Kidney (tissue), 14 donors: ENCODE results near the gene KIAA0513. TPM values are rescaled to one million over a fixed set of nuclear protein-coding genes. Genes with fewer than 3 reads are reported as not detected.

Experiments
- DNase-seq, 5 donors: peaks; one replicate each; pipeline ENCODE4 v3.0.0-alpha.2; 2013 to 2020
- FAIRE-seq: peaks from 2 replicates; lab custom pipeline; 2012; peaks lifted over from hg19 to GRCh38; lab: Jason Lieb, UNC
- H3K27ac ChIP-seq, 2 donors: one replicate each; pipeline ENCODE4 v1.7.0; 2013; ENCODE audit warnings: low read depth in 2 of 2, low read length in 2 of 2, inconsistent platforms in 1 of 2
- H3K27me3 ChIP-seq: one replicate; pipeline ENCODE4 v1.7.1; 2013; ENCODE audit warnings: low read length, inconsistent platforms; ENCODE audit not compliant: control insufficient read depth, insufficient read depth
- H3K36me3 ChIP-seq, 3 donors: one replicate each; pipeline versions ENCODE4 v1.7.0 to v1.7.1; 2013; ENCODE audit warnings: low read length in 3 of 3, control low read depth in 1 of 3, inconsistent platforms in 1 of 3; ENCODE audit not compliant: insufficient read depth in 3 of 3, control insufficient read depth in 2 of 3
- H3K4me1 ChIP-seq, 3 donors: one replicate each; pipeline versions ENCODE4 v1.7.0 to v1.7.1; 2013; ENCODE audit warnings: low read length in 3 of 3, inconsistent platforms in 1 of 3, low read depth in 1 of 3; ENCODE audit not compliant: control insufficient read depth in 2 of 3, insufficient read depth in 2 of 3
- H3K4me3 ChIP-seq, 3 donors: one replicate each; pipeline versions ENCODE4 v1.7.0 to v1.8.1; 2013; ENCODE audit warnings: low read length in 3 of 3, control low read depth in 1 of 3, inconsistent platforms in 1 of 3
- H3K9ac ChIP-seq, 3 donors: one replicate each; pipeline versions ENCODE4 v1.7.0 to v1.7.1; 2013; ENCODE audit warnings: low read length in 3 of 3, control low read depth in 1 of 3, inconsistent platforms in 1 of 3
- H3K9me3 ChIP-seq, 3 donors: one replicate each; pipeline versions ENCODE4 v1.7.0 to v1.7.1; 2013; ENCODE audit warnings: low read length in 3 of 3, control low read depth in 1 of 3, inconsistent platforms in 1 of 3; ENCODE audit not compliant: control insufficient read depth in 2 of 3, insufficient read depth in 1 of 3
- CTCF ChIP-seq: IDR thresholded peaks from 3 replicates; pipeline ENCODE4 v1.5.1; 2012; ENCODE audit warnings: mild to moderate bottlenecking, moderate library complexity, borderline replicate concordance; ENCODE audit not compliant: insufficient read depth; ENCODE audit errors: extremely low read depth
- intact Hi-C: fragments of 100-400 bp; cut with DNase I; formaldehyde crosslinking; loops from one replicate; pipeline ENCODE4 v1.11.1; 2022
- polyA plus RNA-seq: library from polyadenylated mRNA; stranded (reverse); fragments of 350-450 nt; fragmentation: Illumina TruSeq; extraction: RNeasy Lipid Tissue Mini Kit (QIAGEN cat#74804); gene quantifications from one replicate; pipeline ENCODE4 v1.2.3, GENCODE V29; 2014; ENCODE audit warnings: low read depth, low replicate concordance; ENCODE audit not compliant: insufficient read depth
- total RNA-seq: library from RNA; stranded (reverse); fragmentation: NEBNext Ultra II Directional; extraction: Animal tissue kit (Norgen Biotek cat#: 25700); gene quantifications from one replicate; pipeline ENCODE4 v1.2.1, GENCODE V29; 2021
- donor health status: control.
- donor health status: control.
- donor health status: control.
- donor health status: control.
- donor health status: control.
- donor health status: DM: yes; HTN: yes; CAD: no.
- donor health status: Normal renal cell carcinoma (clear cell type).

Gene KIAA0513
- total and polyA plus RNA-seq, 2 donors from 2014 or later = 2.6 to 19.2 TPM

- H3K9me3 ChIP-seq = no peaks in the 10 kb centered on the region
- FAIRE-seq (no peak), DNase-seq (no peak)
- H3K27me3 ChIP-seq = no peaks in the 10 kb centered on the region
- no peak for TF ChIP-seq CTCF
- intact Hi-C loops = no loop called here
- no peak overlapping the region for H3K4me3 ChIP-seq
- no peak overlapping the region for H3K9ac ChIP-seq
- peaks cover 3 to 25% (median 10%) of the 10 kb centered on the region in 3 donors for H3K4me1 ChIP-seq
- peaks cover 0 to 14% (median 0%) of the 10 kb centered on the region in 3 donors for H3K36me3 ChIP-seq
- peak overlapping the region in 1 of 2 donors; percentile 9 for H3K27ac ChIP-seq
Observed at GRCh38 chr16:84999200-84999599, 28.4 kb upstream of the KIAA0513 start.

- peak overlapping the region in 1 of 2 donors; percentile 9 for H3K27ac ChIP-seq
- FAIRE-seq = no peak
- DNase-seq = no peak
- no peak overlapping the region for H3K9ac ChIP-seq
- H3K4me1 ChIP-seq = peaks cover 3 to 28% (median 14%) of the 10 kb centered on the region in 3 donors
- H3K4me3 ChIP-seq = no peak overlapping the region
- H3K27me3 ChIP-seq = no peaks in the 10 kb centered on the region
- intact Hi-C loops = no loop called here
- H3K9me3 ChIP-seq = no peaks in the 10 kb centered on the region
- TF ChIP-seq CTCF = no peak
- H3K36me3 ChIP-seq = peaks cover 0 to 6% (median 0%) of the 10 kb centered on the region in 3 donors
Observed at GRCh38 chr16:84999857-85000480, 27.6 kb upstream of the KIAA0513 start.

- no peaks in the 10 kb centered on the region for H3K36me3 ChIP-seq
- peak overlapping the region; percentile 37 to 75 for H3K27ac ChIP-seq
- H3K9me3 ChIP-seq = no peaks in the 10 kb centered on the region
- no peak overlapping the region for H3K4me3 ChIP-seq
- intact Hi-C loops = no loop called here
- H3K27me3 ChIP-seq = no peaks in the 10 kb centered on the region
- DNase-seq (no peak), FAIRE-seq (no peak)
- peak overlapping the region in 1 of 3 donors; percentile 31 for H3K9ac ChIP-seq
- TF ChIP-seq CTCF = no peak
- H3K4me1 ChIP-seq = peaks cover 3 to 32% (median 15%) of the 10 kb centered on the region in 3 donors
Observed at GRCh38 chr16:85002099-85002541, 25.5 kb upstream of the KIAA0513 start.

GRCh38 chr16:85002608-85003007 is 25.0 kb upstream of the KIAA0513 start:
- Histone ChIP-seq H3K9ac (peak overlapping the region in 1 of 3 donors; percentile 31), H3K36me3 (no peaks in the 10 kb centered on the region), H3K9me3 (no peaks in the 10 kb centered on the region), H3K4me1 (peaks cover 3 to 35% (median 17%) of the 10 kb centered on the region in 3 donors), H3K27me3 (no peaks in the 10 kb centered on the region), H3K4me3 (no peak overlapping the region), H3K27ac (peak overlapping the region; percentile 47 to 75)
- intact Hi-C loops = no loop called here
- DNase-seq = no peak
- no peak for TF ChIP-seq CTCF
- FAIRE-seq = no peak
